H9 (cell line): Measurements from ENCODE around the gene MGAT2. TPM values are rescaled to one million over a fixed set of nuclear protein-coding genes. Genes with fewer than 3 reads are reported as not detected.

Experiments
- DNase-seq: peaks from one replicate; pipeline ENCODE4 v3.0.0-alpha.2; 2017
- H2AFZ ChIP-seq: one replicate; pipeline ENCODE4 v1.6.1; 2013; ENCODE audit warnings: mild to moderate bottlenecking, low read length, control low read depth, moderate library complexity
- H2AK5ac ChIP-seq: 2 replicates; pipeline ENCODE4 v1.6.1; 2013; ENCODE audit warnings: low read length, control low read depth, mixed read lengths; ENCODE audit not compliant: insufficient read length
- H2BK120ac ChIP-seq: one replicate; pipeline ENCODE4 v1.6.1; 2013; ENCODE audit warnings: low read depth, mild to moderate bottlenecking, low read length, control low read depth, inconsistent platforms; ENCODE audit not compliant: poor library complexity, severe bottlenecking
- H2BK12ac ChIP-seq: 2 replicates; pipeline ENCODE4 v1.6.1; 2013; ENCODE audit warnings: low read length, control low read depth, mixed read lengths, low read depth; ENCODE audit not compliant: insufficient read length
- H2BK15ac ChIP-seq: 2 replicates; pipeline ENCODE4 v1.6.1; 2013; ENCODE audit warnings: low read depth, low read length, control low read depth
- H2BK20ac ChIP-seq: one replicate; pipeline ENCODE4 v1.6.1; 2013; ENCODE audit warnings: low read depth, mild to moderate bottlenecking, low read length, control low read depth, inconsistent platforms; ENCODE audit not compliant: poor library complexity, severe bottlenecking
- H2BK5ac ChIP-seq: 2 replicates; pipeline ENCODE4 v1.6.1; 2013; ENCODE audit warnings: low read length, control low read depth, mixed read lengths; ENCODE audit not compliant: insufficient read length
- H3K14ac ChIP-seq: 2 replicates; pipeline ENCODE4 v1.6.1; 2013; ENCODE audit warnings: low read length, control low read depth; ENCODE audit not compliant: insufficient read depth
- H3K18ac ChIP-seq: 2 replicates; pipeline ENCODE4 v1.6.1; 2013; ENCODE audit warnings: low read depth, mild to moderate bottlenecking, mixed read lengths, low read length, control low read depth; ENCODE audit not compliant: insufficient read length
- H3K23ac ChIP-seq: 2 replicates; pipeline ENCODE4 v1.6.1; 2013; ENCODE audit warnings: low read length, control low read depth, mixed read lengths, low read depth; ENCODE audit not compliant: insufficient read length
- H3K23me2 ChIP-seq: 2 replicates; pipeline ENCODE4 v1.6.1; 2013; ENCODE audit warnings: low read depth, mild to moderate bottlenecking, mixed read lengths, low read length, control low read depth; ENCODE audit not compliant: insufficient read length, poor library complexity, severe bottlenecking
- H3K27ac ChIP-seq: 2 replicates; pipeline ENCODE4 v1.5.1; 2013; ENCODE audit warnings: low read length, control low read depth, mixed read lengths, low read depth; ENCODE audit not compliant: insufficient read length
- H3K27me3 ChIP-seq: 2 replicates; pipeline ENCODE4 v1.6.1; 2013; ENCODE audit warnings: low read length, control low read depth, inconsistent platforms; ENCODE audit not compliant: insufficient read depth
- H3K4ac ChIP-seq: 2 replicates; pipeline ENCODE4 v1.6.1; 2013; ENCODE audit warnings: low read depth, mild to moderate bottlenecking, control low read depth, inconsistent platforms, low read length, moderate library complexity
- H3K4me1 ChIP-seq: 2 replicates; pipeline ENCODE4 v1.6.1; 2013; ENCODE audit warnings: low read length, control low read depth, inconsistent platforms; ENCODE audit not compliant: insufficient read depth
- H3K4me2 ChIP-seq: 2 replicates; pipeline ENCODE4 v1.6.1; 2013; ENCODE audit warnings: low read length, control low read depth, mixed read lengths; ENCODE audit not compliant: insufficient read length, insufficient read depth
- H3K56ac ChIP-seq: 2 replicates; pipeline ENCODE4 v1.6.1; 2013; ENCODE audit warnings: low read depth, mild to moderate bottlenecking, mixed read lengths, low read length, control low read depth; ENCODE audit not compliant: insufficient read length
- H3K79me1 ChIP-seq: 2 replicates; pipeline ENCODE4 v1.6.1; 2013; ENCODE audit warnings: low read depth, mild to moderate bottlenecking, moderate library complexity, low read length, control low read depth, inconsistent platforms; ENCODE audit not compliant: insufficient read depth, poor library complexity, severe bottlenecking
- H3K79me2 ChIP-seq: 2 replicates; pipeline ENCODE4 v1.6.1; 2013; ENCODE audit warnings: low read length, control low read depth, inconsistent platforms; ENCODE audit not compliant: insufficient read depth
- H3K9ac ChIP-seq: 2 replicates; pipeline ENCODE4 v1.6.1; 2013; ENCODE audit warnings: low read length, control low read depth, mixed read lengths; ENCODE audit not compliant: insufficient read length; ENCODE audit errors: extremely low read depth
- H3K9me3 ChIP-seq: one replicate; pipeline ENCODE4 v1.6.1; 2013; ENCODE audit warnings: low read depth, low read length, inconsistent platforms; ENCODE audit not compliant: control insufficient read depth
- H3T11ph ChIP-seq: one replicate; pipeline ENCODE4 v1.6.1; 2013; ENCODE audit warnings: mild to moderate bottlenecking, low read length, control low read depth, inconsistent platforms
- H4K20me1 ChIP-seq: one replicate; pipeline ENCODE4 v1.6.1; 2013; ENCODE audit not compliant: control insufficient read depth, insufficient read length, insufficient read depth
- H4K5ac ChIP-seq: 2 replicates; pipeline ENCODE4 v1.6.1; 2013; ENCODE audit warnings: low read depth, mild to moderate bottlenecking, mixed read lengths, low read length, control low read depth; ENCODE audit not compliant: insufficient read length
- H4K8ac ChIP-seq: replicated peaks from 2 replicates; pipeline ENCODE4 v1.6.1; 2013; ENCODE audit warnings: low read length, control low read depth, mixed read lengths, low read depth; ENCODE audit not compliant: insufficient read length
- H4K91ac ChIP-seq: 2 replicates; pipeline ENCODE4 v1.6.1; 2013; ENCODE audit warnings: low read depth, mild to moderate bottlenecking, moderate library complexity, mixed read lengths, low read length, control low read depth; ENCODE audit not compliant: insufficient read length
- H3K27ac Mint-ChIP-seq, 3 experiments: 2 replicates in 2 of 3; 3 replicates in 1 of 3; pipeline ENCODE4 v1.8.0; 2020 to 2021; ENCODE audit warnings: mixed read lengths in 3 of 3, mild to moderate bottlenecking in 1 of 3, moderate library complexity in 1 of 3
- H3K27me3 Mint-ChIP-seq: 2 replicates; pipeline ENCODE4 v1.8.0; 2021; ENCODE audit warnings: low read depth, mild to moderate bottlenecking, moderate library complexity, mixed read lengths
- H3K36me3 Mint-ChIP-seq, 3 experiments: 2 replicates in 2 of 3; 3 replicates in 1 of 3; pipeline ENCODE4 v1.8.0; 2020 to 2021; ENCODE audit warnings: low read depth in 3 of 3, mixed read lengths in 3 of 3; ENCODE audit not compliant: insufficient read depth in 1 of 3
- H3K4me1 Mint-ChIP-seq, 2 experiments: 2 replicates each; pipeline ENCODE4 v1.8.0; 2020; ENCODE audit warnings: mixed read lengths in 2 of 2
- H3K4me3 Mint-ChIP-seq, 2 experiments: 2 replicates in 1 of 2; 3 replicates in 1 of 2; pipeline ENCODE4 v1.8.0; 2020 to 2021; ENCODE audit warnings: mild to moderate bottlenecking in 2 of 2, mixed read lengths in 2 of 2, moderate library complexity in 1 of 2
- H3K9me3 Mint-ChIP-seq, 2 experiments: 2 replicates in 1 of 2; 3 replicates in 1 of 2; pipeline ENCODE4 v1.8.0; 2020; ENCODE audit warnings: mild to moderate bottlenecking in 2 of 2, mixed read lengths in 2 of 2, moderate library complexity in 1 of 2
- WGBS: extraction: QIAGEN DNeasy Blood & Tissue Kit; methylation state at CpG from one replicate; pipeline ENCODE4 v1.1.7; 2013; ENCODE audit warnings: missing lambda C conversion rate, low lambda C conversion rate, mixed read lengths; ENCODE audit not compliant: insufficient read length; ENCODE audit errors: extremely low coverage; 5-methylcytosine and 5-hydroxymethylcytosine counted together
- total RNA-seq: library from RNA; stranded (reverse); gene quantifications from 2 replicates; pipeline ENCODE4 v1.2.1, GENCODE V29; 2021
- TF ChIP-seq, protein P1 (sequence below): fragments of 200-600 bp; sonication (generic); conservative IDR thresholded peaks from 3 replicates; pipeline ENCODE4 v1.8.0; 2021; ENCODE audit warnings: antibody characterized with exemption, mild to moderate bottlenecking

MGAT2 gene
- total RNA-seq, 1 experiment from 2014 or later = 24.5 TPM

DNA sequence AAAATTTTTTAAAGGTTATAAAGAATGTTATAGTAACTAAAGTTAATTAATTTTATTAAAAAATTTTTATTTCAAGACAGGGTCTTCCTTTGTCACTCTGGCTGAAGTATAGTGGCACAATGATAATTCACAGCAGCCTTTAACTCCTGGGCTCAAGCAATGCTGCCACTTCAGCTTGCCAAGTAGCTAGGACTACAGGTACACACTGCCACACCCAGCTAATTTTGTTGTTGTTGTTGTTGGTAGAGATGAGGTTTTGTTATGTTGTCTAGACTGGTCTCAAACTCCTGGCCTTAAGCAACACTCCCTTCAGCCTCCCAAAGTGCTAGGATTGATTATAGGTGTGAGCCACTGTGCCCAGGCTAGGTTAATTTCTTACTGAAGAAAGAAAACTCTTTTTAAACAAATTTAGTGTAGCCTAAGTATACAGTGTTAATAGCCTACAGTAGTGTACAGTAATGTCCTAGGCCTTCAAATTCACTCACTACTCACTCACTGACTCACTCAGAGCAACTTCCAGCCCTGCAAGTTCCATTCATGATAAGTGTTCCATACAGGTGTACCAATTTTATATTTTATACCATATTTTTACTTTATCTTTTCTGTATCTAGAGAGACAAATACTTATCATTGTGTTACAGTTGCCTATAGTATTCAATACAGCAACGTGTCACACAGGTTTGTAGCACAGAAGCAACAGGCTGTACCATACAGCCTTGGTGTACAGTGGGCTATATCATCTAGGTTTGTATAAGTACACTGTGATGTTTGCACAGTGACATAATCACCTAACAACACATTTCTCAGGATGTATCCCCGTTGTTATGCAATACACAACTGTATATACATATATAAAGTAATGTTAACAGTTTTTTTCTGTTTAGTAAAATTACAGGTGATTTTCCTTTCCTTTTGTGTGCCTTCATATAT lies 39.2 kb downstream of the MGAT2 start:
- H3K27ac Mint-ChIP-seq = no peak overlapping the region; a peak in 1 of 7 replicates
- Histone ChIP-seq H3K27me3 (no peaks in the 10 kb centered on the region), H3K79me2 (no peaks in the 10 kb centered on the region), H3K23ac (no peak overlapping the region), H3K56ac (no peak overlapping the region), H4K8ac (no peak overlapping the region), H2BK120ac (no peak overlapping the region), H3K9me3 (no peaks in the 10 kb centered on the region), H2BK12ac (no peak overlapping the region), H2BK20ac (no peak overlapping the region), H2BK5ac (no peak overlapping the region), H3K14ac (no peak overlapping the region), H4K20me1 (no peaks in the 10 kb centered on the region), H2BK15ac (no peak overlapping the region), H2AFZ (no peak overlapping the region), H4K5ac (no peak overlapping the region), H3K4me1 (no peaks in the 10 kb centered on the region), H3K4me2 (no peak overlapping the region), H3K23me2 (no peaks in the 10 kb centered on the region), H3K18ac (no peak overlapping the region), H3K9ac (no peak overlapping the region), H3T11ph (no peak overlapping the region), H3K4ac (no peak overlapping the region), H2AK5ac (no peak overlapping the region), H3K79me1 (no peaks in the 10 kb centered on the region), H3K27ac (no peak overlapping the region), H4K91ac (no peak overlapping the region)
- no peaks in the 10 kb centered on the region for H3K27me3 Mint-ChIP-seq
- TF ChIP-seq, protein P1, sequence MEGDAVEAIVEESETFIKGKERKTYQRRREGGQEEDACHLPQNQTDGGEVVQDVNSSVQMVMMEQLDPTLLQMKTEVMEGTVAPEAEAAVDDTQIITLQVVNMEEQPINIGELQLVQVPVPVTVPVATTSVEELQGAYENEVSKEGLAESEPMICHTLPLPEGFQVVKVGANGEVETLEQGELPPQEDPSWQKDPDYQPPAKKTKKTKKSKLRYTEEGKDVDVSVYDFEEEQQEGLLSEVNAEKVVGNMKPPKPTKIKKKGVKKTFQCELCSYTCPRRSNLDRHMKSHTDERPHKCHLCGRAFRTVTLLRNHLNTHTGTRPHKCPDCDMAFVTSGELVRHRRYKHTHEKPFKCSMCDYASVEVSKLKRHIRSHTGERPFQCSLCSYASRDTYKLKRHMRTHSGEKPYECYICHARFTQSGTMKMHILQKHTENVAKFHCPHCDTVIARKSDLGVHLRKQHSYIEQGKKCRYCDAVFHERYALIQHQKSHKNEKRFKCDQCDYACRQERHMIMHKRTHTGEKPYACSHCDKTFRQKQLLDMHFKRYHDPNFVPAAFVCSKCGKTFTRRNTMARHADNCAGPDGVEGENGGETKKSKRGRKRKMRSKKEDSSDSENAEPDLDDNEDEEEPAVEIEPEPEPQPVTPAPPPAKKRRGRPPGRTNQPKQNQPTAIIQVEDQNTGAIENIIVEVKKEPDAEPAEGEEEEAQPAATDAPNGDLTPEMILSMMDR = no peak
- H3K9me3 Mint-ChIP-seq = no peaks in the 10 kb centered on the region
- H3K36me3 Mint-ChIP-seq = peaks cover 0 to 19% (median 5%) of the 10 kb centered on the region in 3 experiments; a peak in 3 of 7 replicates
- H3K4me1 Mint-ChIP-seq = no peaks in the 10 kb centered on the region
- no peak for DNase-seq
- H3K4me3 Mint-ChIP-seq = no peak overlapping the region
- no CpG with 5 or more reads among the region's 2 CpGs for whole genome bisulfite sequencing
